ENCODE data around the gene ATXN8OS.

DNA sequence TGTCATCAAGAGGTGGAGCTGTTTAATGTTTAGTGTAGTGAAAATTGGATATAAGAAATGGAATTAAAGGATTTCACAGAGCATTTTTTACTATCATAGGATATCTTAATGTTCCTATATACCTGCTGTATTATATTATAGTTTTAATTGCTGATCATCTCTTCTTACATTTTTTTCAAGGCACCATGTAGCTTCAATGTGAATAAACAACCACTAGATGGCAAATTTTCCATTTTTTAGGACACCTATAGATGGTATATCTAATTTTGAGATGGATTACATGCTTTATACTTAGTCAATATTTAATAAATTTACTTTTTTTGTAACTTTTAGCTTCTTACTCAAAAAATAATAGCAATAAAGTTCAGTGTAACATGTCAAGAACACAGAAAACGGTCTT lies 9.0 kb upstream of the ATXN8OS start:
- TF ChIP-seq CTCF (IDR thresholded peaks at IDR 0.05): peak; percentile 71
- TF ChIP-seq ZFX (IDR thresholded peaks at IDR 0.05; ENCODE audit: borderline replicate concordance): no peak
